ENCODE measurements around the gene WDR27. TPM values are rescaled to one million over a fixed set of nuclear protein-coding genes. Genes with fewer than 3 reads are reported as not detected.

The WDR27 gene
- total and polyA plus RNA-seq, 10 of the 15 experiments (the other 5 are each of a cell fraction or from before 2014, with no cell fraction given), result 1.9 to 33.2 (median 19.0) TPM

DNA sequence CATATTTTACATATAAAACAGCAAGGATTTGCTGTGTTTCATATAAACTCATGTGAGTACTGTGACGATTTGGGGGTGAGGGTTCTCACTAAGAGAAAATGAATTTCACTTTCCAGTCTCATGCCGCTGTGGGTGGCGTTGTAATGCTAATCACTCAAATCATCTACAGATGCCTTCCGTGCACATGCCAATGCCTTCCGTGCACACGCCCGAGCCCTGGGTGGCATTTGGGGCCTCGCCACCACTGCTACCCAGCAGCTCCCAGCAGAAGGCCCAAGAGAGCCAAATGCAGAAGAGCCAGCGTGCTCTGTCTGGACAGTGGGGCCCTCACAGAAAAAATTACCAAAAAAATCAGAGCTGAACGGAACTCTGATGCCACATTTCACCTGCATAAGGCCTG, 53.7 kb downstream of the WDR27 start:
- ChIA-PET SMC1A (ENCODE audit: uncharacterized antibody, unreplicated experiment) (no interaction called here), POLR2A (no interaction called here), CTCF (no interaction called here), RAD21 (ENCODE audit: unreplicated experiment) (no interaction called here)
- no peak for ATAC-seq
- no peak overlapping the region for H3K9ac ChIP-seq (ENCODE audit: control insufficient read depth, insufficient read depth, low read length)
- intact Hi-C loops (cut with micrococcal nuclease; ENCODE audit: unreplicated experiment), result no loop called here
- H3K4me2 ChIP-seq (ENCODE audit: control insufficient read depth, insufficient read depth), result no peak overlapping the region
- no TSS peak for BruUV-seq (replicated peaks)
- H3K4me3 ChIP-seq, result no peak overlapping the region
- H3K4me1 ChIP-seq (ENCODE audit: control insufficient read depth, insufficient read depth, low read length), result no peaks in the 10 kb centered on the region
- no peaks in the 10 kb centered on the region for H3K9me3 ChIP-seq (replicated peaks; ENCODE audit: control insufficient read depth, insufficient read depth, low read length)
- FAIRE-seq, result no peak
- H3K27me3 ChIP-seq (replicated peaks in 1 of 2; ENCODE audit: control insufficient read depth in 2 of 2, insufficient read depth in 2 of 2, low read length in 1 of 2), result no peaks in the 10 kb centered on the region
- in situ Hi-C loops (cut with MboI), result no loop called here
- TF ChIP-seq E2F8 (IDR thresholded peaks at IDR 0.05; ENCODE audit: low read depth, partially characterized antibody) (no peak), MTA3 (IDR thresholded peaks at IDR 0.05; ENCODE audit: borderline replicate concordance, low read length) (no peak), NRF1 (conservative IDR thresholded peaks at IDR 0.05; ENCODE audit: low read depth, low read length) (no peak), ZNF622 (IDR thresholded peaks at IDR 0.05) (no peak), MTA2 (IDR thresholded peaks at IDR 0.05; ENCODE audit: low read depth) (no peak), NFYA (IDR thresholded peaks at IDR 0.05; ENCODE audit: borderline replicate concordance, low read depth, low read length) (no peak), MXI1 (IDR thresholded peaks at IDR 0.05; ENCODE audit: low read depth, low read length) (no peak), ZSCAN29 (IDR thresholded peaks at IDR 0.05) (no peak), KLF5 (IDR thresholded peaks at IDR 0.05; ENCODE audit: partially characterized antibody) (no peak), SIN3A (IDR thresholded peaks at IDR 0.05; ENCODE audit: low read depth, low read length) (no peak)
- TF ChIP-seq, protein P1, sequence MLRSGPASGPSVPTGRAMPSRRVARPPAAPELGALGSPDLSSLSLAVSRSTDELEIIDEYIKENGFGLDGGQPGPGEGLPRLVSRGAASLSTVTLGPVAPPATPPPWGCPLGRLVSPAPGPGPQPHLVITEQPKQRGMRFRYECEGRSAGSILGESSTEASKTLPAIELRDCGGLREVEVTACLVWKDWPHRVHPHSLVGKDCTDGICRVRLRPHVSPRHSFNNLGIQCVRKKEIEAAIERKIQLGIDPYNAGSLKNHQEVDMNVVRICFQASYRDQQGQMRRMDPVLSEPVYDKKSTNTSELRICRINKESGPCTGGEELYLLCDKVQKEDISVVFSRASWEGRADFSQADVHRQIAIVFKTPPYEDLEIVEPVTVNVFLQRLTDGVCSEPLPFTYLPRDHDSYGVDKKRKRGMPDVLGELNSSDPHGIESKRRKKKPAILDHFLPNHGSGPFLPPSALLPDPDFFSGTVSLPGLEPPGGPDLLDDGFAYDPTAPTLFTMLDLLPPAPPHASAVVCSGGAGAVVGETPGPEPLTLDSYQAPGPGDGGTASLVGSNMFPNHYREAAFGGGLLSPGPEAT (IDR thresholded peaks at IDR 0.05; ENCODE audit: low read depth), result no peak
- no peak for DNase-seq (ENCODE audit: low read depth, low spot score)
- no peak overlapping the region for H3K27ac ChIP-seq (ENCODE audit: control insufficient read depth, insufficient read depth)
- H3K79me2 ChIP-seq (ENCODE audit: control insufficient read depth, insufficient read depth, low read length), result no peaks in the 10 kb centered on the region
- 96% methylated on average over 10 of the region's 10 CpGs for WGBS (ENCODE audit: insufficient coverage, insufficient replicate concordance, low lambda C conversion rate, missing lambda C conversion rate)
- no peaks in the 10 kb centered on the region for H3K36me3 ChIP-seq (ENCODE audit: control insufficient read depth in 2 of 2, insufficient read depth in 2 of 2, low read length in 1 of 2)
- H4K20me1 ChIP-seq (ENCODE audit: control insufficient read depth, insufficient read depth), result no peaks in the 10 kb centered on the region
- no peak overlapping the region for H2AFZ ChIP-seq (ENCODE audit: control insufficient read depth, low read depth, low read length)
